Measurements from ENCODE around the gene TAB2. TPM values are rescaled to one million over a fixed set of nuclear protein-coding genes. Genes with fewer than 3 reads are reported as not detected.

TAB2 gene
- polyA plus RNA-seq, 1 donor: 98.7 TPM

- no peak for DNase-seq
Observed at GRCh38 chr6:149410557-149410956, 93.0 kb downstream of the TAB2 start.

- no peak for DNase-seq
Observed at GRCh38 chr6:149414009-149414408, 96.5 kb downstream of the TAB2 start.

- no peak for DNase-seq
Observed at GRCh38 chr6:149414821-149415220, 97.3 kb downstream of the TAB2 start.

- no peak for DNase-seq
Observed at GRCh38 chr6:149419696-149420404, 102.3 kb downstream of the TAB2 start.

GRCh38 chr6:149421132-149421531, 103.6 kb downstream of the TAB2 start:
- DNase-seq: no peak

GRCh38 chr6:149422581-149422980, 105.1 kb downstream of the TAB2 start:
- DNase-seq: no peak

GRCh38 chr6:149423964-149424440, 106.5 kb downstream of the TAB2 start:
- no peak for DNase-seq

- DNase-seq: no peak
Observed at GRCh38 chr6:149425224-149425623, 107.7 kb downstream of the TAB2 start.

- no peak for DNase-seq
Observed at GRCh38 chr6:149425754-149426153, 108.2 kb downstream of the TAB2 start.

GRCh38 chr6:149428606-149429005, 111.1 kb downstream of the TAB2 start:
- DNase-seq: no peak

- no peak for DNase-seq
Observed at GRCh38 chr6:149429427-149430360, 112.2 kb downstream of the TAB2 start.

GRCh38 chr6:149431905-149432775, 114.6 kb downstream of the TAB2 start:
- peak; percentile 82 for DNase-seq

- DNase-seq: no peak
Observed at GRCh38 chr6:149433405-149433804, 115.9 kb downstream of the TAB2 start.

GRCh38 chr6:149433881-149434280, 116.4 kb downstream of the TAB2 start:
- no peak for DNase-seq

- DNase-seq: no peak
Observed at GRCh38 chr6:149435919-149436586, 118.5 kb downstream of the TAB2 start.

GRCh38 chr6:149436647-149437046, 119.1 kb downstream of the TAB2 start:
- DNase-seq: no peak

- no peak for DNase-seq
Observed at GRCh38 chr6:149437212-149437611, 119.7 kb downstream of the TAB2 start.

- no peak for DNase-seq
Observed at GRCh38 chr6:149438855-149439254, 121.3 kb downstream of the TAB2 start.

GRCh38 chr6:149439626-149440025, 122.1 kb downstream of the TAB2 start:
- no peak for DNase-seq

- DNase-seq: no peak
Observed at GRCh38 chr6:149440735-149441671, 123.5 kb downstream of the TAB2 start.

Data from left kidney (tissue), 2 donors.